ENCODE data around the gene RNASE3.

DNA sequence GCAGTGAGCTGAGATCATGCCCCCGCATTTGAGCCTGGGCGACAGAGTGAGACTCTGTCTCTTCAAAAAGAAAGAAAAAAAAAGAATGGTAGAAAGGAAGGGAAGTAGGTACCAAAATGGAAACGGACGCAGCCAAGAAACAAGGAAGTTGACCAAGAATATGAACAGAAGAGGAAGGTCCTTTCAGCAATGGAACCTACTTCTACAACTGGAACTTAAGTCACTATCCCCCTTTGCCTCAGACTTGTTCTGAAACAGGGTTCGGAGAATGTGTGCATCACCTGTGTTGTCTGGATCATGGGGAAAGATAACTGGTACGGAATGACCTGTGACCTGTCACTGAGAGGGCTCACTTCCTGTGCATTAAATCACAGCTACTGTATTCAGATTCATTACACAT lies 44.6 kb upstream of the RNASE3 start:
- no peak for TF ChIP-seq POLR2A (IDR thresholded peaks at IDR 0.05)
- TF ChIP-seq, protein P1, sequence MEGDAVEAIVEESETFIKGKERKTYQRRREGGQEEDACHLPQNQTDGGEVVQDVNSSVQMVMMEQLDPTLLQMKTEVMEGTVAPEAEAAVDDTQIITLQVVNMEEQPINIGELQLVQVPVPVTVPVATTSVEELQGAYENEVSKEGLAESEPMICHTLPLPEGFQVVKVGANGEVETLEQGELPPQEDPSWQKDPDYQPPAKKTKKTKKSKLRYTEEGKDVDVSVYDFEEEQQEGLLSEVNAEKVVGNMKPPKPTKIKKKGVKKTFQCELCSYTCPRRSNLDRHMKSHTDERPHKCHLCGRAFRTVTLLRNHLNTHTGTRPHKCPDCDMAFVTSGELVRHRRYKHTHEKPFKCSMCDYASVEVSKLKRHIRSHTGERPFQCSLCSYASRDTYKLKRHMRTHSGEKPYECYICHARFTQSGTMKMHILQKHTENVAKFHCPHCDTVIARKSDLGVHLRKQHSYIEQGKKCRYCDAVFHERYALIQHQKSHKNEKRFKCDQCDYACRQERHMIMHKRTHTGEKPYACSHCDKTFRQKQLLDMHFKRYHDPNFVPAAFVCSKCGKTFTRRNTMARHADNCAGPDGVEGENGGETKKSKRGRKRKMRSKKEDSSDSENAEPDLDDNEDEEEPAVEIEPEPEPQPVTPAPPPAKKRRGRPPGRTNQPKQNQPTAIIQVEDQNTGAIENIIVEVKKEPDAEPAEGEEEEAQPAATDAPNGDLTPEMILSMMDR (IDR thresholded peaks at IDR 0.05), result no peak

All from adrenal gland (tissue), 5 donors.